Dermis blood vessel endothelial cell (primary cell): Measurements from ENCODE around the gene GPC5. TPM values are rescaled to one million over a fixed set of nuclear protein-coding genes. Genes with fewer than 3 reads are reported as not detected.
A peak's percentile ranks its signal among the peaks of the same experiment; 100 is the strongest.
"Not testable (repeated sequence)": the region's sequence is repeated elsewhere in the genome, so short reads cannot be mapped to it uniquely, and the experiment has no call there.

Experiments
- DNase-seq: peaks from one replicate; pipeline ENCODE4 v3.0.0; 2010
- total RNA-seq: library from RNA; depleted of rRNA; stranded (reverse); fragments of >200 nt; gene quantifications from 2 replicates; pipeline ENCODE4 v1.2.3, GENCODE V29; 2014

The GPC5 gene
- total RNA-seq, 1 donor from 2014 or later: 0.34 TPM

GRCh38 chr13:91722267-91722884 is 324.0 kb downstream of the GPC5 start:
- DNase-seq: peak; percentile 31

GRCh38 chr13:91724591-91724990 is 326.2 kb downstream of the GPC5 start:
- DNase-seq: no peak

DNA sequence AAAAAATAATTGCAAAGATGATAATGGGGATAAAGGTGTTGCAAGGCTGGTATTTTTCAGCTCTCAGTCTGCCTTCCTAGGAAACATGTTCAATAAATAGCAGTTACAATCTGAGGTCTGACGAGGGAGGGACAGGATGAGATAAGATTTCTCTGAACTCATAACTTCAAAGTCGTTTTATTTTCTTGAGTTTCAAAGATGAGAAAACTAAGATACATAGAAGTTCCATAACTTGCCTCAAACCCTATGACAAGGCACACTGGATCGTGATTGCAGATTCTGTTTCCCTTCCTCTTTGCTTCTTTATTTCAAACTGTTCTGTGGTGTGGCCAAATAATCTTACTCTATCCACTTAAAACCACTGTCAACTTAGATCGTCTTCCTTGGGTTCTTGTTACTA is 327.2 kb downstream of the GPC5 start:
- no peak for DNase-seq

DNA sequence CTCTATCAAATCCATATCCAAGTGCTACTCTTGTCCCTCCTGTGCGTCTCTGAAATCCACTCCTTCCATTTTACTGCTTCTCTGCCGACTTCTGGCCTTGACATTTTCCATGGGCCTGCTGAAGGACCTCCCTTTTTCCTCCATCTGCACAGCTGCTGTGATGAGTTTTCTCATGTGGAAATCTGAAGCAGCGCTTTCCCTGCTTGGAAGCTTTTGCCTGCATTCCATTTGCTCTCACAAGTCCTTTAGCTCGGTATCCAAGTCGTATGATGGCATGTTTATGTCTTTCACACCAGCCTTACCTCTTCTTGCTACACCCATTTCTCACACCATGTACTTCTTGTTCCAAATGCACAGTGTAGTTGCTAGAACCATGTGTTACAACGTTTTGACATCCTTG is 328.2 kb downstream of the GPC5 start:
- DNase-seq: no peak

DNA sequence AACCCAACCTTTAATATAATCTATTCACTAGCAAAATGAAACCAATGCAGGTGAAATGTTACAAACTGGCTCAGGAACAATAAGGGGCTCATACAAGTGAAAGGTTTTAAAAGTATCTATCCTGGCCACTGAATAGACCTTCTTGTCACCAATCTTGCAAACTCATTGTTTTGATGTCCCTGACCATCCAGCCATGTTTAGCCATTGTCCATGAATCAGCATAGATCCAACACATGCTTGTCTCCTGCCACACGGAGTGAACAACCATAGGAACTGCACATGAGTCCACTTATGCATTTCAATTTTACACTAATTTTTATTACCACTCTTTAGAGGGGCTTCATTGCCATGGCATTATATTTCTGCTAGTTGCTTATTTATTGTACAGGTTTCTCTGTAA is 331.4 kb downstream of the GPC5 start:
- no peak for DNase-seq

GRCh38 chr13:91739751-91740150 is 341.3 kb downstream of the GPC5 start:
- DNase-seq: no peak

DNA sequence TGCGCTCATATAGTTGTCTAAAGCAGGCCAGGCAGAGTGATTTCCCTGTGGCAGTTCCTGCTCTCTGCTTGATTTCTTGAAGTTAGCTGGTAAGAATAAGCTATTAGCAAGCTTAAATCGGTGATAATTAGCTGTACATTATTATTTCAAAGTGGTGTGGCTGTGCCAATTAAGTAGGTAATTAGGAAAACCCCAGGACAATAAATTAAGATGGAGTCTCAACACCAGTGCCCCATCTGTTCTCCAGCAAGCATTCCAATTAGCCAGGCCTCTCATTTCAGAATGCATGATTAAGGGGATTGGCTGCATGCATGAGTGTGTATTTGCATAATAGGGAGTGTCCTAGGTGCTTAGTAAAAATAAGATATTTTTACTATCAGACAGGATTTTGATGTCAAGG is 342.3 kb downstream of the GPC5 start:
- no peak for DNase-seq

DNA sequence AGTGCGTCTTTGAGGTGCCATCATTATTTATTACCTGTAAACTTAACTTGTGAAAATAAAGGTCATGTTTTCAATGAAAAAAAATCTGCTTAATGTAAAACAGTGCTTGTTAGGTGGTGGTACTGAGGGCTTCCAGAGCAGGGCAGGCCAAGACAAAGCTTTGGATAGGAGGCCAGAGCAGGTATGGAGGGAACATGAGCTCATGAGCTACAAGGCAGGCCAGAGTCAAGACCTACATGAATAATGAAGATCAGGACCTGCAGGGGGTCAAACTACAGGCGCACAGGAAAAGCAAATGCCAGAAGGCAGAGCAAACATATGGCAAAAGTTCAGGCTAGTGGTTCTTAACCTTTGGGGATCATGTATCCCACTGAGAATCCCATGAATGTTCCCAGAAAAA is 343.5 kb downstream of the GPC5 start:
- no peak for DNase-seq

DNA sequence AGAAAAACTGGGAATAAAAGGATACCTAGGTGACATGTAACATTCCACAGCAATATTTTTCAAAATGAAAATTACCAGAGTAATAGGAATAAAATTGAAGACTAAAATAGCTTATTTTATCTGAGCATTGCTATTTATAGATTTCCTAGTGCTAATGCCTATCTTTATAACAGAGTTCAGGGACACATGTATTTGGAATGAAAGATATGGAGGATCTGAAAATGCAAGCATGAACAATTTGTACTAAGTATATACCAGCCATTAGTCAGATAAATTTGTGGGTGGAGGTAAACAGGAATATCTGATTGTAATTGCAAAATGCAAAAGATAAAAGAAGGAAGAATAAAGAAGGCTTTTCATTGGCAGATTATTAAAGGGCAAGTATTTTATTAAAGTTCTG is 345.9 kb downstream of the GPC5 start:
- no peak for DNase-seq

- DNase-seq: no peak
Measured at GRCh38 chr13:91745967-91746366, 347.5 kb downstream of the GPC5 start.

GRCh38 chr13:91747186-91747585 is 348.8 kb downstream of the GPC5 start:
- no peak for DNase-seq

DNA sequence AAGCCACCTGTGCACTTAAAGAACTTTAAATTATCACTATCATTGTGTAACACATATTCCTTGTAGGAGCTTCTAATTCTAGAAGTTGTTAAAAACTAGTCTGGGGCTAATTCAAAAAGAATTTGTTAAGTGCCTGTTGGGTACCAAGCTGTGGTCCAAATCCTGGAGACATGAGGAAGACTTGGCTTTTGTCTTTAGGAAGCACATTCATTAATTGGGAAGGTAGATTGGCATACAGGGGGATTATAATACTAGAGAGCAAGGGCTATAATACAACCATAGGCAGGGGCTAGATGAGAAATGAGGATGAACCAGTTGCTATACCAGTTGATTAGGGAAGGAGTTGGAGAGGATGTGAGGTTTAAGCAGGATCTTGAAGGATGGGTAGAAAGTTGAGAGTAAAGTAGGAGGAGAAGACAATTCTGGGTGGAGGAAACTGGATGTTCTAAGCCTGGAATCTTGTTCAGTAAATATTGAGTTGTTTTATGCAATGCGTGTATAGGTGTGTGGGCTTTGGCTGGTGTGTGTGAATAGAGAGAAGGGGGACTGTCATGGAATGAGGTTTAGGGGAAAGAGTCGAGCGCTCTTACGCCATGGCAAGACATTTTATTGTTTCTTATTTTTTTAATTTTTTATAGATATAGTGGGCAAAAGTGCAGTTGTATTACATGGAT is 350.1 kb downstream of the GPC5 start:
- no peak for DNase-seq

DNA sequence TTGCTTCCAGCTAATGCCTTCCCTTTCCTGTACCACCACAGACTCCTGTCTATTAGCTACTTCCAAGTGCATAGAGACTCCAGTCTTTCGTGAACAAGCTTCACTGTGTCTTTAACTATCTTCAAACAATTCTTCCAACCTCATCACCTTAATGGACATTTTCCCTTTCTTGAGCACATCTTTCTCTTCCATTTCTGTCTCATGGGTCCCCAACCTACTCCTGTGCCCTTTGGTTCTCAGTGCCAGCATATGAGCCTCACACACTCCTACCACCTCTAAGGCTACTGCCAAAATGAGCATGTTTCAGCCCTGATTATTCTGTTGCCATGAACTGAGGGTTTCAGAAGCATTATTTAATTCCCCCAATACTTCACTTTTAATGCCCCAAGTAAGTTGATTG is 360.3 kb downstream of the GPC5 start:
- DNase-seq: no peak

DNA sequence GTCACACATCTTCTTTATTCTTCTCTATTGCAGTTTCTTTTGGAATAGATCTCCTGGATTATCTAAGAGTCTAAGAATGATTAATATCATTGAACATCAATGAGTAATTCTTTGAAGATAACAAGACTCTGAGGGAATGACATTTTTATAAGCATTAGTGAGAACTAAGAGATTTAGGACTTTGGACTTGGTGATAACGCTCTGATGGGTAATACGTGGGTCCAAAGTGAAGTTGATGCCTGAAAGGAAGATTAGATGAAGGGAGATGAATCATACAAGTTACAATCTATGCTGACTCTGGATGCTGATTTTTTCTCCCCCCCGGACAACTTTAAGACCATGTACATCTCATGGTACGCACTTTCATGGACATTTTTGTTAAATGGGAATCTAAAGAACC is 364.5 kb downstream of the GPC5 start:
- no peak for DNase-seq

DNA sequence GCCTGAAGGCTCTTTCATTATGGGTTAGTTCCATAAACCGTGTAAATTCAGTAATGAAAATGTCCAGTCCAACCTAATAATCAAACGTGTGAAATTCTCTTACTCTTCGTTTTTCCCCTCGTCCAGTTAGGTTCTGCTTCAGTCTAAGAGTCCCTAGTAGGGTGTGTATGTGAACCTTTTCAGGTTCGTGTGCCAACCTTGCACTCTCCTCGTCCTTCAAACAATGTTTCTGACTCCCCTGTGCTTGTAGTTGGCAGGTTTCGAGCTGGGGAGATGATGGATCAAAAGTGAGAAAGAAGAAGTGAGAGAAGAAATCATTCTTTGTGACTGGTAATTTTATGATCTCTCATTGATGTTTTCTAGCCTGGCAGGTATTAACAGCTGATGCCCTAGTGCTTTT is 366.1 kb downstream of the GPC5 start:
- DNase-seq: no peak

- no peak for DNase-seq
Measured at GRCh38 chr13:91767651-91768050, 369.2 kb downstream of the GPC5 start.

DNA sequence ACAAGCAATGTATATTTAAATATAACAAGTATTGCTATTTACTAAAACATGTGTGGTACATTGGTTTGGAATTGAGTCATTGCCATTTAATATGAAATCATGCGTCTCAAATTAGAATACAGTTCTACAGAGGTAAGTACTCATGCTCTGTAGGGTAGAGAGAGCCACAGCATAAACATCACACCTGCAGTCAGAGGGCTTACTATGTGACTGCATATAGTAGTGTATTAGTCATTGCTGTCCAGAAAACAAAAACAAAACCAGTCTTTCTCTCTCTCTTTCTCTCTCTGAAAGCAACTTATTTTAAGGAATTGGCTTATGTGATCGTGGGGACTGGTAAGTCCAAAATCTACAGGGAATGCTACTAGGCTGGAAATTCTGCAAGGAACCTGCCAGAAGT is 370.3 kb downstream of the GPC5 start:
- DNase-seq: no peak

GRCh38 chr13:91771229-91771628 is 372.8 kb downstream of the GPC5 start:
- DNase-seq: no peak

GRCh38 chr13:91773591-91774227 is 375.3 kb downstream of the GPC5 start:
- DNase-seq: no peak

- no peak for DNase-seq
Measured at GRCh38 chr13:91774397-91774796, 376.0 kb downstream of the GPC5 start.

DNA sequence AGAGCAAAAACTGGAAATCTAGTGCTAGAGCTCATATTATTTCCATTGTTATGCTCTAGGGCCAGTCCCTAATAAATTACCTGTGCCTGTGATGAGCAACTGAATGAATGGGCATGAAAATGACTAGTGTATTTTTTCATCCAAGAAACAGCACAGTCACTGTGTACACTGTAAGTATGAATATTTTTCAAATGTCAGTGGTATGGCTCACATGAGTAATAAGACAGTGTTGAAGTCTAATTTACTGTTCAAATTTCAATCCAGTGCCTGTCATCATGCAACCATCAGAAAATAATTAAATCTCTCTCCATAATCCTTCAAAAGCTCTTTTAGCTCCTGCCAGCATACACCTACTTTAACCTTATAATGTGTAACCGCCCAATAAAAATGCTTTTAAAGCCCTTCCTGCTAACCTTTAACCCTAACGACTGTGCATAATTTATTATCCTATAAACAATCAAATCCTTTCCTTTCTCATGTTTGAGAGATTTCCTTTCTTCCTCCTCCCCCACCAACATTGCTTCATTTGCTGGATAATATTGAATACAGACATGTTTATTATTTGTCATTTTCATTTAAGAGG is 378.3 kb downstream of the GPC5 start:
- DNase-seq: no peak

GRCh38 chr13:91778123-91778522 is 379.7 kb downstream of the GPC5 start:
- no peak for DNase-seq

DNA sequence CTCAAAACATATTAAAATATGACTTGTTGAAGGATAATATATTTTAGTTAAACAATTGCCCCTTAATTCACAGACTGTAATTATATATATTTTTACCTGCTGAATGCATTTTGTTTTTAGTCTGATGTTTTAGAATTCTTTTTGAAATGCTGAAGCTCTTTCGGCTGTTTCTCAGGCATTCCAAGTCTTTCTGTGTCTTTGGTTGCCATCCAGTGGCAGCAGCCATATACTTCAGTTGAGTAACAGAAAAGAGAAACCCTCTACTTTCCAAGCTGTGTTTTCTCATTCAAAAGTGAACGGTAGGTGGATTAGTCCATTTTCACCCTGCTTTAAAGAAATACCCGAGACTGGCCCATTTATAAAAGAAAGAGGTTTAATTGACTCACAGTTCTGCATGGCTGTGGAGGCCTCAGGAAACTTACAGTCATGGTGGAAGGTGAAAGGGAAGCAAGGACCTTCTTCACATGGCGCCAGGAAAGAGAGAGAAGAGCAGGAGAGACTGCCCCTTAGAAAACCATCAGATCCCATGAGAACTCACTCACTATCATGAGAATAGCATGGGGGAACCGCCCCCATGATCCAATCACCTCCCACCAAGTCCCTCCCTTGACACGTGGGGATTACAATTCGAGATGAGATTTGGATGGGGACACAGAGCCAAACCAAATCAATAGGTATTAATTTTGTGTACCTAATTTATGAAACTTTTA is 383.7 kb downstream of the GPC5 start:
- DNase-seq: not testable (repeated sequence)
